ENCODE results near the gene INPP5K. TPM values are rescaled to one million over a fixed set of nuclear protein-coding genes. Genes with fewer than 3 reads are reported as not detected.

The INPP5K gene
- total and polyA plus RNA-seq, 10 of the 15 experiments (the other 5 are each of a cell fraction or from before 2014, with no cell fraction given) = 0.58 to 41.2 (median 23.3) TPM

- TF ChIP-seq CUX1 (IDR thresholded peaks at IDR 0.05; ENCODE audit: insufficient replicate concordance, low read depth, low read length) = no peak
- TF ChIP-seq ZZZ3 (IDR thresholded peaks at IDR 0.05; ENCODE audit: control insufficient read depth, insufficient read length, low read depth) = no peak
- no peak for TF ChIP-seq SRF (IDR thresholded peaks at IDR 0.05; ENCODE audit: low read depth in 2 of 2, low read length in 2 of 2)
- TF ChIP-seq POLR2AphosphoS2 (IDR thresholded peaks at IDR 0.05; ENCODE audit: low read depth, low read length) = peak; percentile 95; the same call in 1 of the 2 replicates
- TF ChIP-seq FOS (IDR thresholded peaks at IDR 0.05; ENCODE audit: borderline replicate concordance, extremely low read depth, insufficient read length) = no peak
- TF ChIP-seq EP300 (IDR thresholded peaks at IDR 0.05; ENCODE audit: borderline replicate concordance in 1 of 2, control insufficient read depth in 1 of 2, low read depth in 2 of 2, low read length in 2 of 2) = no peak
- no peak for TF ChIP-seq ZNF217 (IDR thresholded peaks at IDR 0.05)
- TF ChIP-seq MYB (IDR thresholded peaks at IDR 0.05; ENCODE audit: borderline replicate concordance, low read depth, low read length) = no peak
- no peak for TF ChIP-seq ZBTB11 (CRISPR knock-in tag; IDR thresholded peaks at IDR 0.05)
- TF ChIP-seq NR2C2 (IDR thresholded peaks at IDR 0.05; ENCODE audit: borderline replicate concordance, control insufficient read depth, insufficient read length, low read depth) = no peak
- TF ChIP-seq RAD21 (IDR thresholded peaks at IDR 0.05; ENCODE audit: insufficient read depth, low read depth, low read length) = no peak
- TF ChIP-seq STAT1 (conservative IDR thresholded peaks at IDR 0.05) = peak; percentile 35; the same call in 1 of the 2 replicates
- TF ChIP-seq EZH2 (IDR thresholded peaks at IDR 0.05; ENCODE audit: borderline replicate concordance, control insufficient read depth, low read depth, low read length) = no peak
- TF ChIP-seq ZNF24 (IDR thresholded peaks at IDR 0.05) = no peak
- peak; percentile 66 for TF ChIP-seq SP1 (IDR thresholded peaks at IDR 0.05; ENCODE audit: low read depth, low read length)
- no peak for TF ChIP-seq MTA2 (IDR thresholded peaks at IDR 0.05; ENCODE audit: low read depth)
- no peak for TF ChIP-seq FOXM1 (IDR thresholded peaks at IDR 0.05; ENCODE audit: low read depth, low read length)
- no peak for TF ChIP-seq NFIC (IDR thresholded peaks at IDR 0.05; ENCODE audit: low read depth, low read length)
- 0 out of 2 replicates have a peak, but pooled peaks have one; percentile 42 for TF ChIP-seq RCOR1 (conservative IDR thresholded peaks at IDR 0.05; ENCODE audit: low read depth, low read length)
- peak; percentile 42 for TF ChIP-seq RELA (IDR thresholded peaks at IDR 0.05; ENCODE audit: borderline replicate concordance, partially characterized antibody)
- peak; percentile 70 for TF ChIP-seq NRF1 (conservative IDR thresholded peaks at IDR 0.05; ENCODE audit: low read depth, low read length)
Measured at GRCh38 chr17:1516388-1517161, at the start of gene INPP5K (continued).
